ENCODE data around the gene SLC6A1.

Gene SLC6A1

GRCh38 chr3:10992017-10992942 is at the start of gene SLC6A1:
Gene SLC6A1 (plus strand): TSS chr3:10992748. CDS start chr3:11017212, 24,464 bp downstream.
- peak in 48 of 56 donors; percentile 19 to 82 (median 62) for DNase-seq

GRCh38 chr3:10944866-10945265 is 47.7 kb upstream of the SLC6A1 start:
- no peak for DNase-seq

DNA sequence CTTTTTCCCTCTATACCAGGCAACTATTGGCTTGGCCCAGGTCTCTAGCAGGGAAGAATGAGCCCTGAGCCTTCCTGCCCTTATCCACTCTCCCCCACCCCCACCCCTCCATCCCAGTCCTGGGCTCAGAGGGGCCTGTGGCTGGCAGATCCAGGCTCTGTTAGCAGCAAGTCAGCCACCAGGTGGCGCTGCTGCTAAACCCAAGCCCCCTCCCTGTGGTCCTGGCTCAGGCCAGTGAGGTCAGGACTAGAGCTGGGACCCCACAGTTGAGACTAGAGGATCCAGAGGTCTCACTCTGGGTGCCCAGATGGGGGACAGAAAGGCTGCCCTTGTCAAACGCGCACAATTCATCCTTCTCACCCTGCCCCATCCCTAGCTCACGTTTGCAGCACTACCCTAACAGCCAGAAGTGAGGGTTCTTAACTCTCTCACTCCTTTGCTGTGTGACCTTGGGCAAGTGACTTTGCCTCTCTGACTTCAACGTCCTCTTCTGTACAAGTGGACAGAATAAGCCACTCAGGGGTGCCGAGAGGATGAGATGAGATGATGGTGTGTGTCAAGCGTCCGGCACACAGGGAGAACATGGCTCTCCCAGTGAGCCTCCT is 46.8 kb upstream of the SLC6A1 start:
- peak in 43 of 56 donors; percentile 17 to 88 (median 56) for DNase-seq

- no peak for DNase-seq
Observed at GRCh38 chr3:10946526-10946925, 46.0 kb upstream of the SLC6A1 start.

- no peak for DNase-seq
Observed at GRCh38 chr3:10948326-10948725, 44.2 kb upstream of the SLC6A1 start.

- peak in 50 of 56 donors; percentile 10 to 84 (median 57) for DNase-seq
Observed at GRCh38 chr3:10949197-10949596, 43.4 kb upstream of the SLC6A1 start.

GRCh38 chr3:10950476-10951294 is 41.9 kb upstream of the SLC6A1 start:
- peak in 31 of 56 donors; percentile 9 to 78 (median 36) for DNase-seq

- peak in 3 of 56 donors; percentile 19 to 27 (median 21) for DNase-seq
Observed at GRCh38 chr3:10951295-10951926, 41.1 kb upstream of the SLC6A1 start.

DNA sequence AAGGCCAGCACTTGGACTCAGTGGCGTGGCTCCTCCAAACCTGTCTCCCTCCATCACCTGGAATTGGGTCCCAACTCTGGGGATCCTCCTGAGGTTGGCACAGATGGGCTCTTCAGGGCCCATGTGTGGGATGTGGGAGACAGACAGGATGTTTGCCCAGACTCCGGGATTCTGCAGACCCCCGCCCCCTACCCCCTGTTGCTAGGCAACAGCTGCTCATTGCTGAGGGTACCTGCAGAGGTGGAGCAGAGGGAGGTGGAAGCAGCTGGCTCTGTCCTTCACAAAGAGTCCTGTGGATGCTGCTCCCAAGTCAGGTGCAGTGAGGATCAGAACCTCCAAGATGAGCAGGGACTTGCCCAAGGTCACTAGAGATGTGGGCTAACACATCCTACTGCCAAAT is 40.0 kb upstream of the SLC6A1 start:
- DNase-seq, result no peak

DNA sequence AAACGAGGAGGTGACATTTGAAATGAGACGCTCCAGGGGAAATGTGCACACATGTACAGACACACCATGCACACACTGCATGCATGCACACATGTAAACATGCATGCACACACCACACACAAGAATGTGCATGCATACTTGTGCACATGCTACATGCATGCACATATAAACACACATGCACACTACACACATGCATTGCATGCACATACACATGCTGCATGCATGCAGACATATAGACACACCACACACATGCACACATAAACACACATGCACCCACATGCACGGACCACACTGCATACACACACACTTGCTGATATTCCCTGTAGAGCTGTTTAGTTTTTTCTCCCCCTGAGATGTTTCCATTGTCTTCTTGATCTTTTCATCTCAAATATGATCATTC is 37.8 kb upstream of the SLC6A1 start:
- DNase-seq, result no peak

GRCh38 chr3:10955711-10956453 is 36.7 kb upstream of the SLC6A1 start:
- peak in 3 of 56 donors; percentile 16 to 32 (median 23) for DNase-seq

GRCh38 chr3:10956531-10956930 is 36.0 kb upstream of the SLC6A1 start:
- DNase-seq, result no peak

- DNase-seq, result no peak
Observed at GRCh38 chr3:10956986-10957385, 35.6 kb upstream of the SLC6A1 start.

DNA sequence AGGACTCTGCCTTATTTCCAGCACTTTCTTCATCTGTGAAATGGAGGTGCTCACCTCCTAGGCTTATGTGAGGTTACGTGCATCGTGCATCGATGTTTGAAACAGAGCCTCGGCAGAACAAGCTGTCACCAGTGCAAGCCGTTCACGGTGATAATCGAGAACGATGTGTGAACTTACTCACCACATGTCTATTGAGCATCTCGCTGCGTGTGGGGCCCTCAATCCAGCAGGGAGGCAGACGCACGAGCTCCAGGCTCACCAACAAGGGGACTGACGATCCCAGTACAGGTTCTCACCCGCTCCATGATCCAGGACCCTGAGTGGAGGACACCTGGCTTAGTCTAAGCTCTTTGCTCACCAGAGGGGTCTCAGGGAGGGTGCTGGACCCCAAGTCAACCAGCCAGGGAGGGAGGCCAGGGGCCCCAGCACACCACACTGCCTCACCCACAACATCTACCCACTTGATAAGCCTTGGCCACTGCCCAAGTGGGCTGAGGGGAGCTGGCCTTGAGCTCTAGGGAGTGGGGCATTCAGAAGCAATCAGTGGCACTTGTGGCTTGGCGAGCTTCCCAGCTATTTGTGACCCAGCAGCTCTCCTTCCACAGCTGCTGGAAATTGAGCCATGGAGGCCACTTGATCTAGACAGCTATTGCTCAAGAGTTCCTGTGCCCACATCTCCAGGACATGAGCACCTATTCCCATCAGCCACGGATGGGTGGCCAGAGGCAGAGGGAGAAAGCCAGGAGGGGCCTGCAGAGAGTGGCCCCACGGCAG is 34.4 kb upstream of the SLC6A1 start:
- DNase-seq, result peak in 10 of 56 donors; percentile 20 to 56 (median 28)

- no peak for DNase-seq
Observed at GRCh38 chr3:10960255-10960654, 32.3 kb upstream of the SLC6A1 start.

- DNase-seq, result no peak
Observed at GRCh38 chr3:10961921-10962320, 30.6 kb upstream of the SLC6A1 start.

- no peak for DNase-seq
Observed at GRCh38 chr3:10962481-10963036, 30.0 kb upstream of the SLC6A1 start.

GRCh38 chr3:10964537-10965167 is 27.9 kb upstream of the SLC6A1 start:
- DNase-seq, result no peak

- peak in 42 of 56 donors; percentile 16 to 83 (median 53) for DNase-seq
Observed at GRCh38 chr3:10968401-10968800, 24.1 kb upstream of the SLC6A1 start.

All from amygdala (tissue), 56 donors.